Prostate gland (tissue), 2 donors: ENCODE measurements around the gene ANKRD62.

ENCODE experiments used
- CTCF ChIP-seq, 4 experiments: fragments of 200-600 bp in 2 of 4; fragments of 450-650 bp in 2 of 4; sonication (generic) in 2 of 4; IDR thresholded peaks; 1 replicate in 3 of 4; 2 replicates in 1 of 4; pipeline ENCODE4 v1.5.1; 2016 to 2019; ENCODE audit warnings: antibody characterized with exemption in 4 of 4, mild to moderate bottlenecking in 2 of 4, moderate library complexity in 2 of 4
- POLR2A ChIP-seq: fragments of 450-650 bp; IDR thresholded peaks from one replicate; pipeline ENCODE4 v1.6.1; 2016; ENCODE audit warnings: antibody characterized with exemption, mild to moderate bottlenecking

- TF ChIP-seq POLR2A (no peak), CTCF (IDR thresholded peaks at IDR 0.05) (no peak)
Measured at GRCh38 chr18:12106471-12106870, 12.8 kb downstream of the ANKRD62 start.
